Fibroblast of lung (primary cell): ENCODE results near the gene APBB2.

Experiments
- CTCF ChIP-seq, 2 donors: IDR thresholded peaks in 1 of 2; conservative IDR thresholded peaks in 1 of 2; 1 replicate in 1 of 2; 2 replicates in 1 of 2; pipeline ENCODE4 v1.5.1; 2011 to 2012; ENCODE audit warnings: low read length in 2 of 2, control low read depth in 1 of 2, inconsistent platforms in 1 of 2, low read depth in 1 of 2, mild to moderate bottlenecking in 1 of 2
- EZH2 ChIP-seq: IDR thresholded peaks from 2 replicates; pipeline ENCODE4 v1.5.1; 2012; ENCODE audit warnings: low read length, control low read depth, mild to moderate bottlenecking; ENCODE audit errors: missing control alignments

GRCh38 chr4:40846532-40846931, 367.8 kb downstream of the APBB2 start:
- no peak for TF ChIP-seq CTCF (conservative IDR thresholded peaks at IDR 0.05 in 1 of 2, IDR thresholded peaks at IDR 0.05 in 1 of 2; ENCODE audit: low read depth in 1 of 2, low read length in 2 of 2)
- no peak for TF ChIP-seq EZH2
